SJSA1 (cell line): ENCODE data around the gene TECTA. TPM values are rescaled to one million over a fixed set of nuclear protein-coding genes. Genes with fewer than 3 reads are reported as not detected.

Source experiments
- DNase-seq, 2 experiments: peaks; one replicate each; pipeline ENCODE4 v3.0.0-alpha.2; 2015 to 2020; ENCODE audit warnings: low spot score in 2 of 2, low read depth in 1 of 2
- H3K27ac ChIP-seq: fragments of 250-450 bp; sonication (Bioruptor Pico); 2 replicates; pipeline ENCODE4 v1.5.1; 2020; ENCODE audit warnings: mild to moderate bottlenecking, moderate library complexity
- H3K27me3 ChIP-seq: fragments of 250-450 bp; sonication (Bioruptor Pico); replicated peaks from 2 replicates; pipeline ENCODE4 v1.5.1; 2020; ENCODE audit warnings: mild to moderate bottlenecking, moderate library complexity
- H3K36me3 ChIP-seq: fragments of 250-450 bp; sonication (Bioruptor Pico); 2 replicates; pipeline ENCODE4 v1.5.1; 2020; ENCODE audit warnings: mild to moderate bottlenecking
- H3K4me1 ChIP-seq: fragments of 250-450 bp; sonication (Bioruptor Pico); replicated peaks from 2 replicates; pipeline ENCODE4 v1.6.1; 2021; ENCODE audit warnings: mild to moderate bottlenecking
- H3K4me3 ChIP-seq: fragments of 250-450 bp; sonication (Bioruptor Pico); 2 replicates; pipeline ENCODE4 v1.5.1; 2020; ENCODE audit warnings: mild to moderate bottlenecking
- H3K9me3 ChIP-seq: fragments of 250-450 bp; sonication (Bioruptor Pico); replicated peaks from 2 replicates; pipeline ENCODE4 v1.5.1; 2020; ENCODE audit warnings: mild to moderate bottlenecking
- total RNA-seq: library from RNA; depleted of rRNA; stranded (reverse); fragments of >200 nt; shearing (Covaris generic); gene quantifications from 2 replicates; pipeline ENCODE4 v1.2.3, GENCODE V29; 2014

Gene TECTA
- total RNA-seq, 1 experiment from 2014 or later, result 0.03 TPM

- DNase-seq, result no peak
- Histone ChIP-seq H3K36me3 (no peaks in the 10 kb centered on the region), H3K4me3 (no peak overlapping the region), H3K4me1 (no peaks in the 10 kb centered on the region; the same call in 1 of the 2 replicates), H3K9me3 (no peaks in the 10 kb centered on the region), H3K27me3 (no peaks in the 10 kb centered on the region), H3K27ac (no peak overlapping the region)
Measured at GRCh38 chr11:121070951-121071845, 29.8 kb upstream of the TECTA start.

DNA sequence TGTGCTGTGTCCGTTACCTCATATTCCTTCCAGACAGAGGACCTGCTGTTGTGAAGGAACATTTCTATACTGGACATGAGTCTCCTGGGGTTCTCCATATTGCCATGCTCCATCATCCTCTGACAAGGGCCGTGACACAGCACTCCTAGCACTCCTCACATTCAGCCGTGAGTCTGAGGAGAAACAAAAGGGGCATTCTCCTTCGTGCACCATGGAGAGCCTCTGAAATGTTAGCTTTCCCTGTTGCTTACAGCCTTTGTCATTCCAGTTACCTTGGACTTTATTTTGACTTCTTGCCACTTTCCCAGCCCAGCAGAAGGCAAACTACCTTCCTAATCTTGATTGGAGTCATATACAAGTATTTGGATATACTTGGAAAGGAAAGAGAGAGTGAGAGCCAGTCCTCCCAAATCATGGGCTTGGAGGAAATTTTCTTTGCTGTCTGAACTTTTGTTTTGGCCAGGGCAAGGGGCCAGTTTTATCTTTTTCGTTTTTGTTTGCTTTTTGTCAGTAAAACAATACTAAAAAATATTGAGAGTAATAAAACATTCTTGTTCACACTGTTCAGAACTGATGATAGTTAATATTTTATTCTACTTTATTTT is 29.1 kb upstream of the TECTA start:
- Histone ChIP-seq H3K27me3 (no peaks in the 10 kb centered on the region), H3K4me3 (no peak overlapping the region), H3K36me3 (no peaks in the 10 kb centered on the region), H3K27ac (no peak overlapping the region), H3K9me3 (no peaks in the 10 kb centered on the region), H3K4me1 (no peaks in the 10 kb centered on the region; the same call in 1 of the 2 replicates)
- no peak for DNase-seq

- Histone ChIP-seq H3K4me3 (no peak overlapping the region), H3K27ac (no peak overlapping the region), H3K9me3 (no peaks in the 10 kb centered on the region), H3K36me3 (no peaks in the 10 kb centered on the region), H3K27me3 (no peaks in the 10 kb centered on the region), H3K4me1 (peaks cover 2% of the 10 kb centered on the region)
- no peak for DNase-seq
Measured at GRCh38 chr11:121081321-121081720, 19.7 kb upstream of the TECTA start.

GRCh38 chr11:121082219-121082618 is 18.8 kb upstream of the TECTA start:
- Histone ChIP-seq H3K9me3 (no peaks in the 10 kb centered on the region), H3K27ac (no peak overlapping the region), H3K4me1 (peaks cover 9% of the 10 kb centered on the region), H3K4me3 (no peak overlapping the region), H3K27me3 (no peaks in the 10 kb centered on the region), H3K36me3 (no peaks in the 10 kb centered on the region)
- DNase-seq, result no peak

DNA sequence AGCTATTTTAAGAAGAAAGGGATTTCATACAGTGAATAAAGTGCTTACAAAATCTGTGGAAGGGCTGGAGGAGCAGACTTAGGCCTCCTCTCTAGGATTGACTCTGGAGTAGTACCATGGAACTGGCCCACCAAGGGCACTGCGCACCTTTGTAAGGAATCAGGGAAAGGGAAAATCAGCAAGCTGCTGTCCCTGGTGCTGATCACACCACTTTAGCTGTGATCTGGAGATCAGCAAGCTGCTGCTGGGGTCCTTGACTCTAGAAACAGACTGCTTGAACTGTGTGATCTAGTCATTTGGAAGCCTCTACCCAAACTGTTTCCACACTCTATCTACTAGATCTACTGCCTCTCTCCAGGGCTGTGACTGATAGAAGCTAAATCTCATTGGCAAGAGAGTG is 18.4 kb upstream of the TECTA start:
- Histone ChIP-seq H3K36me3 (no peaks in the 10 kb centered on the region), H3K4me1 (peaks cover 12% of the 10 kb centered on the region), H3K27me3 (no peaks in the 10 kb centered on the region), H3K4me3 (no peak overlapping the region), H3K9me3 (no peaks in the 10 kb centered on the region), H3K27ac (no peak overlapping the region)
- DNase-seq, result no peak

DNA sequence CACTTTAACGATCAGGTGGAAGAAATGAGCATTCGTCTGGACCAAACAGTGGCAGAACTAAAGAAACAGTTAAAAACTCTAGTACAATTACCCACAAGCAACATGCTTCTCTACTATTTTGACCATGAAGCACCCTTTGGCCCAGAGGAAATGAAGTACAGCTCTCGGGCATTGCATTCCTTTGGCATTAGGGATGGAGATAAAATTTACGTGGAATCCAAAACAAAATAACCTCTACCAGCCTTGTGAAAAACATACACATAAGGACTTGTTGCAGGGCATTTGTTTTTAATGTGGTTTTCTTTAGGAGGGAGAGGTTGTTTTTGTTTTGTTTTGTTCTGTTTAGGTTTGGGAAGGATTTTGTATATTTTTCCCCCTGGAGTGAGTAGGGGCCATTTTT is 14.2 kb upstream of the TECTA start:
- Histone ChIP-seq H3K4me3 (no peak overlapping the region), H3K27me3 (no peaks in the 10 kb centered on the region), H3K4me1 (peaks cover 12% of the 10 kb centered on the region), H3K9me3 (no peaks in the 10 kb centered on the region), H3K36me3 (no peaks in the 10 kb centered on the region), H3K27ac (no peak overlapping the region; the same call in 1 of the 2 replicates)
- DNase-seq, result peak in 1 of 2 experiments; percentile 67

- H3K4me1 ChIP-seq, result peaks cover 12% of the 10 kb centered on the region
Measured at GRCh38 chr11:121089566-121089965, 11.5 kb upstream of the TECTA start.

DNA sequence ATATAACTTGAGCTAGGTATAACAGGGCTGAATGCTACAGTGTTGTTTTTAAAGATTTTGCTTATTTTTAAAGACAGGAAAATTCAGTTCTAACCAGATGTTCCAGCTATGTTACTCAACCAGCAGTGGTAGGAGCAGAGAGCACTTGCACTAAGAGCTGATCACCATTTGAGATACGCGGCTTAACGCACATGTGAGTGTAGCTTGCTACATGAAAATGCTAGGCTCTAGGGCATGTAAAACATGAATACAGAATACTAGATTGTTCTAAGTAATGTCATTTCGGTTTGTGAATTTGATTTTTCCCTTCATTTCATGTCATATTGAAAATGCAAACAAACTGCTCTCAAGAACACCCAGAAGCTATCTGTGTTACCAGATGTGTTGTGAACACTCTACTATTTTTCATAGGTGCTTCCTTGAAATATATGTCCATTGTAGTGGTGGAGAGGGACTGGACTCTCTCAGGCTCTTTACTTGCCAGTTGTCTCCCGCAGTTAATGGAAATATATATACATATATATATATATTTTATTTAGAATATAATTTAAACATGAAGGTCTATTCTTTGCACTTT is 10.8 kb upstream of the TECTA start:
- DNase-seq, result no peak
- Histone ChIP-seq H3K9me3 (no peaks in the 10 kb centered on the region), H3K27ac (no peak overlapping the region), H3K36me3 (no peaks in the 10 kb centered on the region), H3K4me1 (peaks cover 12% of the 10 kb centered on the region), H3K27me3 (no peaks in the 10 kb centered on the region), H3K4me3 (no peak overlapping the region)

More at GRCh38 chr11:121089566-121089965, 11.5 kb upstream of the TECTA start:
- no peak overlapping the region for H3K4me3 ChIP-seq
- no peak overlapping the region for H3K27ac ChIP-seq
- no peaks in the 10 kb centered on the region for H3K9me3 ChIP-seq
- H3K27me3 ChIP-seq, result no peaks in the 10 kb centered on the region
- no peak for DNase-seq
- no peaks in the 10 kb centered on the region for H3K36me3 ChIP-seq

DNA sequence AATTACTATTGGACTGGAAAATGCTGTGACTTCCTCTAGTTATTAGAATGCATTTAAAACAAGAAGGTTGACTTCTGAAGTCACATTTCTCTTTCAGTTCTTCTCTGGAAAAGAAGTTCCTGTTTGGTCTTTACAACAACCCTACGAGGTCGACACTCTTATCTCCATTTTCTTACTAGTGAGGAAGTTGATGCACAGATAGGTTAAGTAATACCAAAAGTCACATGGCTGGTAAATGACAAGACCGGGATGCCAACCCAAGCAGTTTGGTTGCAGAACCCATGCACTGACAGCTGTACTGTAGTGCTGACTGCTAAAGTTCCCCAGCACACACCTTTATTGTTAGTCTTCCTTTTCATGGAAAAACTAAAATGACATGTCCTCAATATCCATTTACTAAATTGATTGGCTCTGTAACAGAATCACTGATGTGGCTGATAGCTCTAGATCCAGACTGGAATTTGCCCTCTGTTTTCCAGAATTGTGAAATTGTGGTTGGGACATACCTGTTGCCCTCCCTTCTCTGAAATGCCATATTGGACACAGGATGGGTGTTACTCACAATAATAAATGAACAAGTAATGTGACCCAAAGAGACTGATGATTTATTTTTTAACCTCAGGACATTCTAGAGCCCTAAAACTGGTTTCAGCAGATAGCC is 9.4 kb upstream of the TECTA start:
- no peak overlapping the region for H3K4me3 ChIP-seq
- H3K9me3 ChIP-seq, result no peaks in the 10 kb centered on the region
- H3K36me3 ChIP-seq, result no peaks in the 10 kb centered on the region
- H3K27ac ChIP-seq, result no peak overlapping the region
- H3K4me1 ChIP-seq, result peaks cover 8% of the 10 kb centered on the region
- H3K27me3 ChIP-seq, result no peaks in the 10 kb centered on the region
- no peak for DNase-seq

DNA sequence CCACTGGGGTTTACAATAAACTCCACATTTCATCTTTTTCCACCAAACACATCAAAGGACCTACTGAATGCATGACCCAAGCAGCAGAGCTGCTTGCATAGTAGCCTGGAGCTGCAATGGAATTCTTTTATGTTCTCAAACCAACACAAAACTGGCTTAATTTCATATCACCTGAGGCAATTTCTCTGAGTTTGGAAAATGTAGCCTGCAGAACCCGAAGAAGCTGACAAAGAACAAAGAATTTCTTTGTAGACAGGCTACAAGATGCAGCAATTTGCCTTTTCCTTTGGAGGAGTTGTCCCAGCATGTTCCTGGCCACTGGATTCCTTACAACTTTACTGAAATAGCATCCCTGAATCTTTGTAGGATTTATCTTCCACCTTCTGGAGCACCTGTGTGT is 5.5 kb upstream of the TECTA start:
- DNase-seq, result no peak
- H3K27me3 ChIP-seq, result no peaks in the 10 kb centered on the region
- H3K36me3 ChIP-seq, result no peaks in the 10 kb centered on the region
- no peak overlapping the region for H3K27ac ChIP-seq
- H3K4me3 ChIP-seq, result no peak overlapping the region
- no peaks in the 10 kb centered on the region for H3K9me3 ChIP-seq
- peaks cover 11% of the 10 kb centered on the region for H3K4me1 ChIP-seq

- Histone ChIP-seq H3K4me3 (no peak overlapping the region), H3K27ac (no peak overlapping the region), H3K27me3 (no peaks in the 10 kb centered on the region), H3K4me1 (peaks cover 12% of the 10 kb centered on the region), H3K36me3 (no peaks in the 10 kb centered on the region), H3K9me3 (no peaks in the 10 kb centered on the region)
- no peak for DNase-seq
Measured at GRCh38 chr11:121099364-121099763, 1.7 kb upstream of the TECTA start.

- peak in 1 of 2 experiments; percentile 46 for DNase-seq
- Histone ChIP-seq H3K9me3 (no peaks in the 10 kb centered on the region), H3K4me1 (peaks cover 12% of the 10 kb centered on the region)
Measured at GRCh38 chr11:121099885-121100284, 1.2 kb upstream of the TECTA start.

DNA sequence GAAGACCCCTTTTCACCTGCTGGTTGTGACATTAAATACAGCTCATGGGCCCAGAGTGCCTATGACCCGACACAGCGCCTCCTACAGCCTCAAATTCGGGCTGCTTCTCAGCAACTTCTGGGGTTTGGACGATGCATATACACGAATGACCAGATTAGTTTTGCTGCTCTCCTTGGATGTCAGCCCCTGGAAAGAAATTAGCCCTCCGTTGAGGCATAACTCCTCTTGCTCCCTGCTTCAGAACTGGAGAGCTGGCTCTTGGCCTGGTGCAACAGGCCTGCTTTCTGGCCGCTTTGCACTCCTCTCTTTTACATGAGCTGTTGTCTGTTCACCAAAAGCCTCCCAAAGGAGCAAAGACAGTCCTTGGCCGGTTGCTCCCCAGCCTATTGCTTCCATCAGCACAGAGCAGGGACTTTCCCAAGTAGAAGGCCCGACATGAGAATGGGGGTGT is 3.3 kb downstream of the TECTA start:
- Histone ChIP-seq H3K4me3 (no peak overlapping the region), H3K4me1 (peaks cover 12% of the 10 kb centered on the region), H3K9me3 (no peaks in the 10 kb centered on the region), H3K27me3 (no peaks in the 10 kb centered on the region), H3K27ac (no peak overlapping the region), H3K36me3 (no peaks in the 10 kb centered on the region)
- no peak for DNase-seq

More at GRCh38 chr11:121099885-121100284, 1.2 kb upstream of the TECTA start:
- Histone ChIP-seq H3K27ac (no peak overlapping the region), H3K36me3 (no peaks in the 10 kb centered on the region), H3K4me3 (no peak overlapping the region), H3K27me3 (no peaks in the 10 kb centered on the region)
